GM12891 (cell line): ENCODE measurements around the gene DHRS3.
"Not testable (repeated sequence)": the region's sequence is repeated elsewhere in the genome, so short reads cannot be mapped to it uniquely, and the experiment has no call there.

Experiments used
- DNase-seq: peaks from one replicate; pipeline ENCODE4 v3.0.0; 2011; ENCODE audit warnings: low spot score; ENCODE audit not compliant: insufficient read length
- FAIRE-seq: peaks from 2 replicates; lab custom pipeline; 2011; peaks lifted over from hg19 to GRCh38; lab: Jason Lieb, UNC
- PAX5 ChIP-seq: IDR thresholded peaks from 2 replicates; pipeline ENCODE4 v1.6.1; 2011; ENCODE audit warnings: low read length, moderate library complexity, mild to moderate bottlenecking; ENCODE audit not compliant: insufficient read depth, severe bottlenecking
- POLR2A ChIP-seq: IDR thresholded peaks from 2 replicates; pipeline ENCODE4 v1.6.1; 2011; ENCODE audit warnings: low read depth, low read length, control low read depth
- POLR2AphosphoS5 ChIP-seq: IDR thresholded peaks from 2 replicates; pipeline ENCODE4 v1.6.1; 2011; ENCODE audit warnings: low read depth, low read length, control low read depth
- POU2F2 ChIP-seq: IDR thresholded peaks from 2 replicates; pipeline ENCODE4 v1.6.1; 2011; ENCODE audit warnings: low read depth, mild to moderate bottlenecking, control low read depth, low read length, moderate library complexity
- SPI1 ChIP-seq: IDR thresholded peaks from 2 replicates; pipeline ENCODE4 v1.6.1; 2011; ENCODE audit warnings: low read depth, low read length, control low read depth
- TAF1 ChIP-seq: IDR thresholded peaks from 2 replicates; pipeline ENCODE4 v1.6.1; 2011; ENCODE audit warnings: low read depth, low read length, control low read depth

The DHRS3 gene

DNA sequence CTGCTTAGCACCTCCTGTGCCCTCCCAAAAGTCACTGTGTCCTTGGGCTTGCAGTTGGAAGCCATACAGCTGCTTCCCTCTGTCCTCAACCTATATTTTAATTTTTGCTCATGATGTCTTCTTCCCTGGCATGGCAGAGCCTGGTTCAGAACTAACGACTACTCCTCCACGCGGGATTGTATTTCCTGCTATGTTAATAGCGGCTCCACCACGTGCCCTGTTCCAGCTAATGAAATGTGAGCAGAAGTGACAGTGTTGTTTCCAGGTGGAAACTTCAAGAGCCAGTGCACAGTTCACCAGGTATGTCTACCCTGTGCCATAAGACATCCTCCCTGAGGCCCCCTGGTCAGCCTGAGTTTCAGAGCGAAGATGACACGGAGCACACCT lies 52.1 kb downstream of the DHRS3 start:
- TF ChIP-seq TAF1 (no peak), POLR2A (no peak), SPI1 (no peak), POLR2AphosphoS5 (no peak), POU2F2 (no peak), PAX5 (no peak)
- no peak for DNase-seq

DNA sequence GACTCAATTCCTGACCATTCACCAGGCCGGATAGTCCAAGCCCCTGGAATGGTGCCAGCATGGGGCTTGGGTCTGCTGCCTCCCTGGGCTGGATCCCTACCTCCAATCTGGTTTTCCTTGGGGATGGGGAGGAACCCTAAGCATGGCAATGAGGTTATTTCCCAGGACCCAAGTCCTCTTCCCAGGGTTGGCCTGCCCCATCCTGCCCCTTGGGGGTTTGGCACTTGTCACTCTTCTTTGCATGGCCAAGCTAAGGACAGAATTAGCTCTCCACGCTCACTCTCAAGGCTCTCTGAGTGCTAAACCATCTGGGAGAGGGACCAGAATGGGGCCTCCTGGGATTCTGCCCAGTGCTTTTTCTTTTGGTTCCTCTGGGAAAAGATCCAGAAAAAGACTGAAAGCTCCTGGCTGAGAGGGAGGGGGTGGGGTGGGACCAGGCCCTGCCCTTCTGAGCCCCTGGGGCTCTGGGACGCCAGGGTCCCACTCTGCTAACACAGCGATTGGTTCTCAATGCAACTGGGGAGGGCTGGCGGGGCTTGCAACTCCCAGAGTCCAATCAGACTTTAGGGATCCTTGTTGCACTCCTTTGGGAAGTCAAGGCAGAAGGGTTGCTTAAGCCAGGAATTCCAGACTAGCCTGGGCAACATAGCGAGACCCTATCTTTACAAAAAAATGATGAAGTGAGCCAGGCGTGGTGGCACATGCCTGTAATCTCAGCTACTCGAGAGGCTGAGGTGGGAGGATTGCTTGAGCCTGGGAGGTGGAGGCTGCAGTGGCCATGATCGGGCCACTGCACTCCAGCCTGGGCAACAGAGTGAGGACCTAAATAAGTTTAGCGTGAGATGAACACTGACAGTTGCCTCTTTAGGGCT lies 52.7 kb downstream of the DHRS3 start:
- FAIRE-seq: no peak
- no peak for DNase-seq
- TF ChIP-seq POU2F2: no peak
- no peak for TF ChIP-seq POLR2AphosphoS5

More for the DNA sequence above, 52.1 kb downstream of the DHRS3 start:
- no peak for FAIRE-seq

DNA sequence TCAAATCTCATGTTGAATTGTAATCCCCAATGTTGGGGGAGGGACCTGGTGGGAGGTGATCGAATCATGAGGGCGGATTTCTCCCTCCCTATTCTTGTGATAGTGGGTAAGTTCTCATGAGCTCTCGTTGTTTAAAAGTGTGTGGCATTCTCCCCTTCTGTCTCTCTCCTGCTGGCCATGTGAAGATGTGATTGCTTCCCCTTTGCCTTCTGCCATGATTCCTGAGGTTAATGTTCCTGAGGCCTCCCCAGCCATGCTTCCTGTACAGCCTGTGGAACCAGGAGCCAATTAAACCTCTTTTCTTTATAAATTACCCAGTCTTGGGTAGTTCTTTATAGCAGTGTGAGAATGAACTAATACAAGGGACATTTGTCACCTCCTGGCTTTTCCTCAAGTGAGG lies 53.8 kb downstream of the DHRS3 start:
- not testable (repeated sequence) for DNase-seq, FAIRE-seq

GRCh38 chr1:12562955-12563576 lies 54.9 kb downstream of the DHRS3 start:
- DNase-seq (no peak), FAIRE-seq (no peak)
- TF ChIP-seq PAX5 (no peak), POU2F2 (no peak), SPI1 (no peak), POLR2A (no peak), TAF1 (no peak), POLR2AphosphoS5 (no peak)

DNA sequence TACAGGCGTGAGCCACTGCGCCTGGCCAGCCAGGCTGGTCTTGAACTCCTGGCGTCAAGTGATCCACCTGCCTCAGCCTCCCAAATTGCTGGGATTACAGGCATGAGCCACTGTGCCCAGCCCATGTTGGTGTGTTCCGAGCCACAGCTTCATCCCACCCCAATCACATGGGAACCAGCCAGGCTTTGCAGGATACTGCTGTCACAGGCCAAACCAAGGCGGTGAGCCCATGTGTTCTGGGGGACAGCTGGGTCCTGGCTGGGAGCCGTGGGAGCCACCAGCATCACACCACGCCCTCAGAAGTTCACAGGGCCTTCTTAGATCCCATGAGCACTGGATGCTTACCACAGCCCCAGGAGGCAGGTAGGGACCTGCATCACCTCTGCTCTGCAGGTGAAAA lies 56.9 kb downstream of the DHRS3 start:
- TF ChIP-seq POLR2A (no peak), POU2F2 (no peak), PAX5 (no peak), TAF1 (no peak), POLR2AphosphoS5 (no peak), SPI1 (no peak)
- FAIRE-seq: no peak
- no peak for DNase-seq

GRCh38 chr1:12556957-12557935 lies 60.8 kb downstream of the DHRS3 start:
- TF ChIP-seq POU2F2 (no peak), POLR2A (no peak)
- FAIRE-seq: no peak
- DNase-seq: no peak

DNA sequence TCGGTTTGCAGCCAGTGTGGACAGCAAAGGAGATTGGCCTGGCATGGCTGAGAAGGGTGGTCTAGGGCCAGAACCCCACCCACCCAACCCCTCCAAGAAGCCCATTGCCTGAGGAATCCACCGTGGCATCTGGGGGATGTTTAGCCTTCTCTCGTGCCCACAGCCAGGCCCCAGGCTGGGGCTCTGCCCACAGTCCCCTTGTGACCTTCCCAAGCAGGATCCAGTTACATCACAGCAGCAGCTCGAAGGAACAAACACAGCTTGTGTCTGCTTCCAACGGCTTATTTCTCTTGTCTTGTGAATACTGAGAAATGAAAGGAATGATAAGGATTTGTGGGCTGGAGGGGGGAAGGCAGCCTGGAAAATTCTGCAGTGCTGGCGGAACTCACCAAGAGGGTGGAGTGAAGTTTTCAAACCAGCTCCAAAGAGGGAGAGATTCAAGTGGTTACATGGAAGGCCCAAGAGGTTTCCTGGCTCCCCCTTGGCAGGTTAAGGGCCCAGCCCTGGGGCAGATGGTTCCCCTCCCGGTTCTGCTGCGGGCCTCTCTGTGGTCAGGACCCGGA lies 61.6 kb downstream of the DHRS3 start:
- DNase-seq (no peak), FAIRE-seq (no peak)
- TF ChIP-seq POLR2A (no peak), POLR2AphosphoS5 (no peak), POU2F2 (no peak), TAF1 (no peak), SPI1 (no peak), PAX5 (no peak)

- FAIRE-seq: no peak
- TF ChIP-seq TAF1 (no peak), POU2F2 (no peak), POLR2A (no peak), SPI1 (no peak), PAX5 (no peak), POLR2AphosphoS5 (no peak)
- DNase-seq: no peak
Measured at GRCh38 chr1:12555411-12556367, 62.3 kb downstream of the DHRS3 start.
